ENCODE data around the gene USH1C.

USH1C gene

DNA sequence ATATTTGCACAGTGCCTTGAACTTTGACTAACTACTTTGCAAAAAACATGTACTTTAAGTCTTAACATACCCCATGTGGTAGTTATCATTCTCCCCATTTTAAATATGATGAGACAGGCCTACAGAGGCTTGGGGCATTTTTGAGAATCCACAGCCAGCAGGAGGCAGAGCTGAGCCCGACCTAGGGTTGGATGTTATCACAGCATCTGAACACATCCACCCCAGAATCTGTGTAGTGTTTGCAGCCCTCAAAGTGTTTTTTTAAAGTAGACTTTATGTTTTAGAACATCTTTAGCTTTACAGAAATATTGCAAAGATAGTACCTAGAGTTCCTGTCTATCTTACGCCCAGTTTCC is 20.4 kb upstream of the USH1C start:
- FAIRE-seq (peak; percentile 17), DNase-seq (ENCODE audit: insufficient read length) (no peak)
- no peak for TF ChIP-seq POLR2AphosphoS5 (IDR thresholded peaks at IDR 0.05; ENCODE audit: low read depth, low read length)
- TF ChIP-seq TAF1 (IDR thresholded peaks at IDR 0.05; ENCODE audit: borderline replicate concordance, low read depth, low read length): no peak
- TF ChIP-seq POLR2A (IDR thresholded peaks at IDR 0.05; ENCODE audit: low read depth, low read length): no peak

DNA sequence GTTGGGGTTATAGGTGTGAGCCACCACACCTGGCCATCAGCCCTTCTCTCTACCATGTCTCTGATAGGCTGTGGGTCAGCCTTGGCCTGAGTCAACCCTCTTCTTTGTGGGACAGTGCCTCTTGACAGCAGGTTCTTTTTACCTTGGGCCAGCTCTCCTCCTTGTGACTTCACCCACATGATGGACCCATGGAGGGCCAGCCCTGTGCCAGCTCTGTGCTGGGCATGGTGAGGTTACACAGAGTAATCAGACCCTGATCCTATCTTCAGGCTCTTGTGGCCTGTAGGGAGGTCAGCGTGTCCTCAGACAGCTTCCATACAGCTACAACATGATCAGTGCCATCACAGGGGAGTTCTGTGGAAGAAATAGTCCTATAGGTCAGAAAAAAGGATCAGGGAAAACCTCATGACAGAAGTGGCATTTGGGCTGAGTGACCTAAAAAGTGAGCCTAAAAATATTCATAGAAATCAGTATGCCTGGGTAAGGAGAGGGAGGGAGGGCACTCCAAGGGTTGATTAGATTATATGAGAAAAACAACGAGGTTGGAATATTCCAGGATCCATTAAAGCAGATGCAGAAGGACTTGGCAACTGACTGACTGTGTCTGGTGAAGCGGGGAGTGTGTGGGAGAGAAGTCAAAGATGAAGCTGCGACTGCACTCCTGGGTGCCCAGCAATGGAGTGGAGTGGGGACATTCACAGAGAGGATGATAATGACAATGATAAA is 19.9 kb upstream of the USH1C start:
- DNase-seq (ENCODE audit: insufficient read length) (no peak), FAIRE-seq (no peak)
- no peak for TF ChIP-seq TAF1 (IDR thresholded peaks at IDR 0.05; ENCODE audit: borderline replicate concordance, low read depth, low read length)
- no peak for TF ChIP-seq POLR2AphosphoS5 (IDR thresholded peaks at IDR 0.05; ENCODE audit: low read depth, low read length)
- TF ChIP-seq POLR2A (IDR thresholded peaks at IDR 0.05; ENCODE audit: low read depth, low read length): no peak

DNA sequence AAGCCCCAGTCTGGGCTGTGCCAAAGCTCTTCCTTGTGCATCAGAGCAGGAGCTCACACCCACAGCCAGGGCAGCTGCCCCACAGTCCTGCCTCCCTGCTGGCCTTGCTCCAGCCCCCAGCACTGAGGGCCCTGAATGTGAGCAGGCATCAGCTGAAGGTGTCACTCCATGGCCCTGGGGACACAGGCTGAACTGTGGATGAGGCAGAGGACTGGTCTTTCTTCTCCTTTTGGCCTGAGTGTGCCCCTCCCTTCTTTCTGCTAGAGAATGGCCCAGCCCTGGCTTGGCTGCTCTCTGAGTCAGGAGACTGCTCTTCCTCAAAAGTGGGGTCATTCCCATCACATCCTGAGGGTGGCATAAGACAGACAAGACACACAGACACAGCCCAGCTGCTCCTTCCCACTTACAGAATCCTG is 19.0 kb upstream of the USH1C start:
- DNase-seq (ENCODE audit: insufficient read length): no peak
- no peak for TF ChIP-seq TAF1 (IDR thresholded peaks at IDR 0.05; ENCODE audit: borderline replicate concordance, low read depth, low read length)
- no peak for TF ChIP-seq POLR2A (IDR thresholded peaks at IDR 0.05; ENCODE audit: low read depth, low read length)
- no peak for TF ChIP-seq POLR2AphosphoS5 (IDR thresholded peaks at IDR 0.05; ENCODE audit: low read depth, low read length)
- no peak for FAIRE-seq

DNA sequence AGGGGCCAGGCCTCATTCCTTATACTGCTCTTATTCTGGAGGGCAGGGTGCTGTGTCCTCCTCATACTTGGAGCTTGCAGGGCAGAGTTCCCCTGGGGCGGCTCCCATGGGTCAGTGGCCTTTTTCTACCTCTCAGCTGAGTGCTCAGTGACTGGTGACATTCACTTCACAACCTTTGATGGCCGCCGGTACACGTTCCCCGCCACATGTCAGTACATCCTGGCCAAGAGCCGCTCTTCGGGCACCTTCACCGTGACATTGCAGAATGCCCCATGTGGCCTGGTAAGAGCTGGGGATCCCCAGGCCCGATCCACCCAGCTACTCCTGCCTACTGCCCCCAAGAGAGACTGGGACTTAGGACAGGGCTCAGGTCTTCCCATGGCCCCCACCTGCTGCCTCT is 17.3 kb upstream of the USH1C start:
- no peak for DNase-seq (ENCODE audit: insufficient read length)
- no peak for FAIRE-seq
- no peak for TF ChIP-seq POLR2AphosphoS5 (IDR thresholded peaks at IDR 0.05; ENCODE audit: low read depth, low read length)
- no peak for TF ChIP-seq TAF1 (IDR thresholded peaks at IDR 0.05; ENCODE audit: borderline replicate concordance, low read depth, low read length)
- no peak for TF ChIP-seq POLR2A (IDR thresholded peaks at IDR 0.05; ENCODE audit: low read depth, low read length)

DNA sequence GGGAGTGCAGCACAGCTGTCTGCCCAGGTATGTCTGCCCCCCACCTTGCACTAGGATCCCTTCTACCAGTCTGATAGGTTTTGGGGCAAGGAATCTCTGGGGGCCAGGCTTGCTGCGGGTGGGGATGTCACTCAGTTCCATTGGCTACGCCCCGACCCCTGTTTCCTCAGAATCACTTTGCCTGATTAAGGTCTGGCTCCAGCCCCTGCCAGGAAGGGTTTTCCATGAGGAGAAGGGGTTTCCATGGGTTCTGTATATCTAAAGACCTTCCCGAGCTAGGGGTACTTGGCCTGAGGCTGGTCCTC is 16.8 kb upstream of the USH1C start:
- DNase-seq (ENCODE audit: insufficient read length) (no peak), FAIRE-seq (no peak)
- TF ChIP-seq TAF1 (IDR thresholded peaks at IDR 0.05; ENCODE audit: borderline replicate concordance, low read depth, low read length): no peak
- TF ChIP-seq POLR2AphosphoS5 (IDR thresholded peaks at IDR 0.05; ENCODE audit: low read depth, low read length): no peak
- TF ChIP-seq POLR2A (IDR thresholded peaks at IDR 0.05; ENCODE audit: low read depth, low read length): no peak

DNA sequence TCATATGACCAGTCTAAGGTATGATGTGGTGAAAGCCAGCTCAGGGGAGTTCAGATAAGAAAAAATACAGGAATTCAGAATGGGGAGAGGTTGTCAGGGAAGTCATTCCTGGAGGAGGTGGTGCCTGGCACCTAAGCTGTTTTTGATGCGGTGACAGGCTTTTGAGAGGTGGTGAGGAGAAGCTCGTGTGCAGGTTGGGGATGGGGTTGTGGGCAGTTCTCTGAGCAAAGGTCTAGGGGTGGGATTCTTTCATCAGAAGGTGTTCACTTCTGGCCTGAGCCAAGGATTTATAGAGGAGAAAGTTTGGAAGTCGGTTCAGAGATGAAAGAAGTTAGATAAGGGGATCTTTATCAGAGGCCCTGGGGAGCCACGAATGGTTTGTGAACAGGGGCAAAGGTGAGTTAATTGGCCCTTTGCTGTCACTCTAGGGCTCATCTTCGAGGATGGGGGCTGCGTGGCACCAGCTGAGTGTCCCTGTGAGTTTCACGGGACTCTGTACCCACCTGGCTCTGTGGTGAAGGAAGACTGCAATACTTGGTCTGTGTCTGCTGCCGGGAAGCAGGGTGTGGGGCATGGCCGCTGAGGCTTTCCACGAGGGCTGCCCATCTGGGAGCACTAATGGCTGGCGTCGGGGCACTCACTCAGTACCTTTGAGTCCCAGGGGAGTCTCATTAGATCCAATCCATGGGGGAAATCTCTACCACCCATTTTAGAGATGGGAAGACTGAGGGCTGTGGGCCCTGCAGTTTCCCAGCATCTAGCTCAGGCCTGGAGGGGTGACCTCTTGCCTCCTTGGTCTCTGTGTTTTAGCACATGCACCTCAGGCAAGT is 16.3 kb upstream of the USH1C start:
- no peak for TF ChIP-seq POLR2AphosphoS5 (IDR thresholded peaks at IDR 0.05; ENCODE audit: low read depth, low read length)
- no peak for TF ChIP-seq TAF1 (IDR thresholded peaks at IDR 0.05; ENCODE audit: borderline replicate concordance, low read depth, low read length)
- TF ChIP-seq POLR2A (IDR thresholded peaks at IDR 0.05; ENCODE audit: low read depth, low read length): no peak
- FAIRE-seq (no peak), DNase-seq (ENCODE audit: insufficient read length) (no peak)

DNA sequence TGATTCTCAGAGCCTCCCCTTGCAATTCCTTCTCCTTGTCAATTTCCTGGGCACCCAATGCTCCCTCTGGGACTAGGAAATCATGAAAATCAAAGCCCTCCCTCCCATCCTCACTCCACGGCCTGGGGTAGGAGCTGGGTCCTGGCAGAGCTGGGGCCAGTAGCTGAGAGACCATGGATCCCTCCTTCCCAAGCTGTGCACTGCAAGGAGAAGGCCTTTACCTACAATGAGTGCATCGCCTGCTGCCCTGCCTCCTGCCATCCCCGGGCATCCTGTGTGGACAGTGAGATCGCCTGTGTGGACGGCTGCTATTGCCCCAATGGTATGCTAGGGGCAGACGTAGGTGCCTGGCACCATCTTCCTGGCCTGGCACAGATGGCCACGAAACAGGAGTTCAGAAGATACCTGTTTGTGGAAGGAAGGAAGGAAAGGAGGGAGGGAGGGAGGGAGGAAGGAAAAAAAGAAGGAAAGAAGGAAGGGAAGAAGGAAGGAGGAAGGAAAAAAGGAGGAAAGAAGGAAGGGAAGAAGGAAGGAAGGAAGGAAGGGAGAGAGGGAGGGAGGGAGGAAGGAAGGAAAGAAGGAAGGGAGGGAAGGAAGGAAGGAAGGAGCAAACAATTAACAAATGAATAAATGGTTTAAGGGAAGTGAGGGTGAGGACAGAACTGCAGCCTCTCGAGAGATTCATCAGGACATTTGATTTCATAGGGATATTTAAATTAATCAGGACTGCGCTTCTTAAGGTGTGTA is 15.3 kb upstream of the USH1C start:
- FAIRE-seq (no peak), DNase-seq (ENCODE audit: insufficient read length) (no peak)
- no peak for TF ChIP-seq TAF1 (IDR thresholded peaks at IDR 0.05; ENCODE audit: borderline replicate concordance, low read depth, low read length)
- TF ChIP-seq POLR2A (IDR thresholded peaks at IDR 0.05; ENCODE audit: low read depth, low read length): no peak
- no peak for TF ChIP-seq POLR2AphosphoS5 (IDR thresholded peaks at IDR 0.05; ENCODE audit: low read depth, low read length)

DNA sequence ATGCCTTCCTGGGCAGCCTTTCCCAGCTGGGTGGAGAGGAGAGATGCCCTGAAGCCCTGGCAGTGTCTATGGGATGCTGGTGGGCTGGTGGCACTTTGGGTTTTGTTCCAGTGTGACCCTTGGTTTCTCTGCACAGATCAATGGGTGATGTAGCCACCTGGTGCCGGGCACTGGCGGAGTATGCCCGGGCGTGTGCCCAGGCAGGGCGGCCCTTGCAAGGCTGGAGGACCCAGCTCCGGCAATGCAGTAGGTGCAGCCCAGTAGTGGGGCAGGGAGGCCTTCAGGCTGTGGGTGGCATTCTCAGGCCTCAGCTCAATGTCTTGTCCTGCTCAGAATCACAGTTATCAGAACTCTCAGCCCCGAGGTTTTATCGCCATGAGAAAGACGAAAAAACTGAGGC is 14.7 kb upstream of the USH1C start:
- FAIRE-seq (no peak), DNase-seq (ENCODE audit: insufficient read length) (no peak)
- TF ChIP-seq POLR2A (IDR thresholded peaks at IDR 0.05; ENCODE audit: low read depth, low read length): no peak
- no peak for TF ChIP-seq TAF1 (IDR thresholded peaks at IDR 0.05; ENCODE audit: borderline replicate concordance, low read depth, low read length)
- TF ChIP-seq POLR2AphosphoS5 (IDR thresholded peaks at IDR 0.05; ENCODE audit: low read depth, low read length): no peak

DNA sequence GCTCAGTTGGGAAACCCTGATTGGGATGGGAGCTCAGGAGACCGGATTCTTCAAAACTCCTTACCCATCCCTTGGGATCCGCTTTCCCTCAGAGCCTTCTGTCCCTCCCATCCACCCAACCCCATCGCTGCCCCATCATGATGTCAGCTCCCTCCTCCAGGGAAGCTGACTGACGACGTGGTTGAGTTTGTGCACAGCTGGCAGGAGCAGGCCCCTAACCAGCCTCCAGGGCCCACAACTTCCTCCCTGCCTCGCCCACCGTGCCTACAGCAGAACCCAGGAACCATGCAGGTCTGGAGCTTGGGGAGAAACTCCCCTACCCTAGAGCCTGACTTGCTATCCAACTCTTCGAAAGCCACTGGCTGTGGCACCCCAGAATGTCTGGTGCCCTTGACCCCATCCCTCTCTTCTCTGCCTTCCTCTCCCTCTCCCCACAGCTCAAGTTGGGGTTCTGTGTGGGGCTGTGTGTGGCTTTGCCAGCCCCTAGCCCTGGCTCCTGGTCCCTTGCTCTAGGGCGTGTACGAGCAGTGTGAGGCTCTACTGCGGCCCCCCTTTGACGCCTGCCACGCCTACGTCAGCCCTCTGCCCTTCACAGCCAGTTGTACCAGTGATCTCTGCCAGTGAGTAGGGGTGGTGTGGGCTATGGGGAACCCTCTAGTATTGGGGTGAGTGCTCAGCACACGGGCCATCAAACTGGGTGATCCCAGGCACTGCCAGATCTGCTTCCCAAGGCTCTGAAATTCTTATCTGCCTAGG is 14.0 kb upstream of the USH1C start:
- DNase-seq (ENCODE audit: insufficient read length) (no peak), FAIRE-seq (no peak)
- TF ChIP-seq TAF1 (IDR thresholded peaks at IDR 0.05; ENCODE audit: borderline replicate concordance, low read depth, low read length): no peak
- TF ChIP-seq POLR2AphosphoS5 (IDR thresholded peaks at IDR 0.05; ENCODE audit: low read depth, low read length): no peak
- no peak for TF ChIP-seq POLR2A (IDR thresholded peaks at IDR 0.05; ENCODE audit: low read depth, low read length)

DNA sequence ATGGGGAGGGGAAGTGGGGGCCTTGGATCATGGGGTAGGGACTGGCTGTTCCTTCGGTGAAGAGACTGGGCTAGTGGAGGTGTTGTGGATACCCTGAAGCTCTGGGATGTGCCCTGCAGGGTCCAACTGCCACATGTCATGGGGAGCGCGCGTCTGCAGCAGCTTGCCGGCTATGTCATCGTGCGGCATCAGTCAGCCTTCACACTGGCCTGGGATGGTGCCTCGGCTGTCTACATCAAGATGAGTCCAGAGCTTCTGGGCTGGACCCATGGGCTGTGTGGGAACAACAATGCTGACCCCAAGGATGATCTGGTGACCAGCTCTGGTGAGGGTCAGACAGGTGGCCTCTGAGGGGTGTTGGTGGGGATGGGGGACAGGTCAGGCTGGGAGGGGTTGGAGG is 12.8 kb upstream of the USH1C start:
- FAIRE-seq: no peak
- DNase-seq (ENCODE audit: insufficient read length): no peak

DNA sequence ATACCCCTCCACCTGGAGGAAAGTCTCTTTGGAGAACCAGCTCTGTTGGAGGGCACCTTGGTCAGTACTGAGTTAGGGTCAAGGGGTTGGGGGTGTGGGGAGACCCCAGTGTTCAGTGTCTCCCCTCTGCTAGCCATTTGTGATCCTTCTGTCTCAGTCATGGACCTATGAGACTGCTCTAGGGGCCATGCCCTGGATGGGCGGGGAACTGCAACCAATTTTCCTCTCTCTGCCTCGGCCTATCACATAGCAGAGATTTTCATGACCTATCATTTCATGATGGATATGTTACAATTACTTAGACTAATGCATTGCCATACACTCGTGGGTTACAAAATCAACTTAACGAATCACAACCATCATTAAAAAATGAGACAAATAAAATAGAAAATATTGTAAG is 10.3 kb upstream of the USH1C start:
- DNase-seq (ENCODE audit: insufficient read length) (no peak), FAIRE-seq (no peak)
- TF ChIP-seq TAF1 (IDR thresholded peaks at IDR 0.05; ENCODE audit: borderline replicate concordance, low read depth, low read length) (no peak), POLR2A (IDR thresholded peaks at IDR 0.05; ENCODE audit: low read depth, low read length) (no peak), POLR2AphosphoS5 (IDR thresholded peaks at IDR 0.05; ENCODE audit: low read depth, low read length) (no peak)

More for the DNA sequence above, 12.8 kb upstream of the USH1C start:
- TF ChIP-seq TAF1 (IDR thresholded peaks at IDR 0.05; ENCODE audit: borderline replicate concordance, low read depth, low read length): no peak
